HL-60 (cell line): ENCODE measurements around the gene FUT8.

Experiments
- DNase-seq, 2 experiments: peaks; one replicate each; pipeline ENCODE4 v3.0.0-alpha.2; 2010 to 2020; ENCODE audit warnings: low read depth in 1 of 2, low spot score in 1 of 2
- H3K27ac ChIP-seq: fragments of 250-450 bp; sonication (Bioruptor Pico); replicated peaks from 2 replicates; pipeline ENCODE4 v1.5.1; 2020; ENCODE audit warnings: mild to moderate bottlenecking, moderate library complexity
- H3K27me3 ChIP-seq: fragments of 250-450 bp; sonication (Bioruptor Pico); 2 replicates; pipeline ENCODE4 v1.5.1; 2021; ENCODE audit warnings: mild to moderate bottlenecking, moderate library complexity; ENCODE audit not compliant: insufficient read depth, poor library complexity, severe bottlenecking
- H3K4me3 ChIP-seq: replicated peaks from 2 replicates; pipeline ENCODE4 v1.5.1; 2011; ENCODE audit warnings: mild to moderate bottlenecking, control low read depth, low read length; ENCODE audit not compliant: insufficient read depth
- CTCF ChIP-seq: IDR thresholded peaks from one replicate; pipeline ENCODE4 v1.5.1; 2011; ENCODE audit warnings: low read length, control low read depth, inconsistent platforms; ENCODE audit not compliant: insufficient read depth
- GABPA ChIP-seq: IDR thresholded peaks from 2 replicates; pipeline ENCODE4 v1.6.1; 2012; ENCODE audit warnings: low read depth
- POLR2AphosphoS5 ChIP-seq: IDR thresholded peaks from 2 replicates; pipeline ENCODE4 v1.6.1; 2012; ENCODE audit warnings: low read depth
- REST ChIP-seq: IDR thresholded peaks from 2 replicates; pipeline ENCODE4 v1.6.1; 2012; ENCODE audit warnings: low read depth; ENCODE audit not compliant: insufficient replicate concordance
- SPI1 ChIP-seq: IDR thresholded peaks from 2 replicates; pipeline ENCODE4 v1.6.1; 2012; ENCODE audit warnings: low read depth, mild to moderate bottlenecking, borderline replicate concordance

The FUT8 gene

GRCh38 chr14:65585216-65585615 lies 172.7 kb downstream of the FUT8 start:
- Histone ChIP-seq H3K4me3 (no peak overlapping the region), H3K27me3 (no peaks in the 10 kb centered on the region), H3K27ac (no peak overlapping the region)
- DNase-seq, result no peak
- TF ChIP-seq CTCF (no peak), REST (no peak), GABPA (no peak), SPI1 (no peak), POLR2AphosphoS5 (no peak)

- no peak overlapping the region for H3K27ac ChIP-seq
- no peak for DNase-seq
- TF ChIP-seq CTCF (no peak), GABPA (no peak), SPI1 (no peak), POLR2AphosphoS5 (no peak), REST (no peak)
- H3K27me3 ChIP-seq, result no peaks in the 10 kb centered on the region
- H3K4me3 ChIP-seq, result no peak overlapping the region
These were observed 176.1 kb downstream of the FUT8 start for GRCh38 chr14:65588426-65589140.

GRCh38 chr14:65594153-65594881 lies 181.8 kb downstream of the FUT8 start:
- DNase-seq, result no peak
- no peak for TF ChIP-seq CTCF
- no peak for TF ChIP-seq GABPA
- TF ChIP-seq SPI1, result no peak
- no peak for TF ChIP-seq POLR2AphosphoS5
- TF ChIP-seq REST, result no peak
- no peak overlapping the region for H3K4me3 ChIP-seq
- no peak overlapping the region for H3K27ac ChIP-seq
- H3K27me3 ChIP-seq, result no peaks in the 10 kb centered on the region
